T-helper 2 cell (primary cell): Measurements from ENCODE around the gene LYRM4.

Experiments
- DNase-seq, 5 experiments: peaks; one replicate each; pipeline versions ENCODE4 v3.0.0 to v3.0.0-alpha.2; 2012 to 2022
- total RNA-seq, 2 donors: gene quantifications; one replicate each; lab custom pipeline; 2026; lab: John Stamatoyannopoulos, UW

LYRM4 gene
- total RNA-seq: 8.1 to 14.3 reads per million in 2 donors

GRCh38 chr6:5260661-5261544 lies at the start of gene LYRM4, which contains the start of gene FARS2:
Gene LYRM4 (minus strand): TSS chr6:5260950. CDS start chr6:5260733, 217 bp downstream.
Gene FARS2 (plus strand): TSS chr6:5261513.
- DNase-seq: peak; percentile 84 to 92 (median 90)

DNA sequence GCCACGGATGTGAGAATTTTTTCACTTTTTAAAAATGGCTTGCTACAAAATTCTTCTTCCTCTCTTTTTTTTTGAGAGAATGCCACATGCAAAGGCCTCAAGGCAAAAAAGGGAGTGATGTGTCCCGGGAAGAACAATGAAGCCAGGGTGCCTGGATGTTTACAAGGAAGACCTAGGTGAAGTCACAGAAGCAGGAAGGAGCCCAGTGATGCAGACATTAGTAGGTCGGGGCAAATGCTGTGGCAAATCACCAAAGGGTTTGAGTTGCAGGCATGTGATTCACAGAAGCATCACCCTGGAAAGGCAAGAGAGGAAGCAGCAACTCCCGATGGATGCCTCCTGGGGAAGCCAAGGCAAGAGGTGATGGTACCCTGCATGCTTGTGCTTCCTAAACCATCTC lies 47.3 kb upstream of the LYRM4 start:
- DNase-seq: no peak

GRCh38 chr6:5307058-5307457 lies 46.3 kb upstream of the LYRM4 start:
- DNase-seq: no peak

GRCh38 chr6:5305968-5306626 lies 45.3 kb upstream of the LYRM4 start:
- DNase-seq: no peak

GRCh38 chr6:5303682-5304081 lies 42.9 kb upstream of the LYRM4 start:
- DNase-seq: no peak

GRCh38 chr6:5302995-5303622 lies 42.4 kb upstream of the LYRM4 start:
- peak; percentile 33 to 89 (median 55) for DNase-seq

DNA sequence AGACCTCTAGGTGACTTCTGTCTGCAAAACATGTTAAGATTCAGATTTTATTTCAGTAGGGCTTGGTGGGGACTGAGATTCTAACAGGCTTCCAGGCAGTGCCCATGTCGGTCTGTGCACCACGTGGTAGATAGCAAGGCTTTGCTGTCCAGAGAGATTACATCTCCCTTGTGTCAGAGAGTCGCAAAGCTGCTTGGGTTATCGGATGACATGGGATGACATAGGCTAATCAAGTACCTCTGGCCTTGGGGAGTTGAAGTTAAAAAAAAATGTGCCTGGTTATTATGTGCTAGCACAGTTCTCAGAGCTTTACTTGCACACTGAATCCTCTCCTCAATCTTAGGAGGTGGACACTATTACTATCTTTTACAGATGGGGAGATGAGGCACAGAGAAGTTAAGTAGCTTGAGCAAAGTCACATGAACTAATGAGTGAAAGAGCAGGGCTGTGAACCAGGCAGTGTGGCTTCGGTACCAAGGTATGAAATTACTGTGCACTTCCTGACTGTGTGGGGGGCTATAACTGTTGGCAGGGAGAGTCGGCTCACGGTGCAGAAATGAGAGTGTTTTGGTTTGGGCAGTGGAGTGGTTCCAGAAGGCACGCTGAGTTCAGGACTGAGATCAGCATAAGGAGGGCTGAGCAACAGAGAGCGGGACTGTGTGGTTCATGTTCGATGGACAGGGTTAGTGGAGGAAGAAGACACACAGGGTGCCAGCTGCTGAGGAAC lies 41.6 kb upstream of the LYRM4 start:
- DNase-seq: peak in 2 of 5 experiments; percentile 27 to 96

DNA sequence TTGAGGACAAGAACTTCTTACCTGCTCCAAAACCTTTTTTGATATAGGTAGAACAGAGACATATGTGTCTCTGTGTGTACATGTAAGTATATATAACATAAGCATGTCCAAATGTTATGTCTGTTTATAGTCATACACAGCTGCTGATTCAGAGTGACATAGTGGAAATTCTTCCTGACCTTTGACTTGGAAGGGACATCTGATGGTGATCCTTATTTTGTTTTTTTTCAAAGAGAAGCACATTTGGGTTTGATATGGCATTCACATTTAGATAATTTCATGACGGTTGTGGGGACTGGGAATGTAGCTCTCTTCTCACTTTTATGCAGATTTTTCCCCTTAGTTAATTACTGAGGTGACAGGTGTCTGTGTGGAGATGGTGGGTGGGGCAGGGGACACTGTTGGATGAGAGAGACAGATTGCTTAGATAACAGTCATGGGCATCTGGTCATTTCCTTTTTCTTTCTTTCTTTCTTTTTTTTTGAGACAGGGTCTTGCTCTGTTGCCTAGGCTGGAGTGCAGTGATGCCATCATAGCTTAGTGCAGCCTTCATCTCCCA lies 39.5 kb upstream of the LYRM4 start:
- no peak for DNase-seq

DNA sequence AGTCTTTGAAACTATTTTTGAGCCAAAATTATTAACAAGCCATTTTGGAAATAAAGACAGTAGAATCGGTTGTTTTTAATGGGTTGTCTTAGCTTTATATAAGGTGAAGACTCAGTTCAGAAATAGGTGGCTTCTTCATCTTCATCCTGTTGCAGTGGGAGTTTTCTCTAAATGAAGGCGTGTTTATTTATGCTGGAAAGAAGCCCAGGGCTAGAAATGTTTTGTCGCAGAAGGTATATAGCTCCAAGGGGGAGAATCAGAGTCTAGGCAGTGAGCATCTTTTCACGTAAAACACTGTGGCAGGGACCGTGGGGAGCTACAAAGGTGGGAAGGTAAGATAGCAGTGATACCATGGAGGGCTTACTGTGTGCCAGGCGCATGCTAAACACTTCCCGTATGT lies 34.9 kb upstream of the LYRM4 start:
- no peak for DNase-seq

- DNase-seq: peak in 1 of 5 experiments; percentile 61
Measured at GRCh38 chr6:5294392-5295211, 33.9 kb upstream of the LYRM4 start.

GRCh38 chr6:5293692-5294091 lies 32.9 kb upstream of the LYRM4 start:
- no peak for DNase-seq

GRCh38 chr6:5292154-5292553 lies 31.4 kb upstream of the LYRM4 start:
- no peak for DNase-seq

- DNase-seq: no peak
Measured at GRCh38 chr6:5290500-5290899, 29.8 kb upstream of the LYRM4 start.

- no peak for DNase-seq
Measured at GRCh38 chr6:5290097-5290496, 29.3 kb upstream of the LYRM4 start.

DNA sequence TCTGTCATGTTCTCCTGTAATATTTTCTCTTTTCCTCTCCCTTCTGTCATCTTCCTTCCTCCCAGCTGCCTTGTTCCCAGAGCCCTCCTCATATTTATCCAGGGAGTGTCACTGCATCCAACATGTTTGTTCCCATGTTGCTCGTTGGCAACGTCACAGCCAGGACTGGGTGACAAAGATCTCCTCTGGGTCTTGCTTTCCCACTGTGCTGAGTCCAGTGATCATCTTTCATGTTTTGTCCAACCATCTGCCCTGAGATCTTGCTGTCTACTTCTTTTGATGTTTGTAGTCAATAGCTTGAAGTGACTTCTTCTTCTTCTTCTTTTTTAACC lies 27.2 kb upstream of the LYRM4 start:
- no peak for DNase-seq

- DNase-seq: no peak
Measured at GRCh38 chr6:5287205-5287965, 26.6 kb upstream of the LYRM4 start.

- no peak for DNase-seq
Measured at GRCh38 chr6:5286780-5287179, 26.0 kb upstream of the LYRM4 start.

- no peak for DNase-seq
Measured at GRCh38 chr6:5285526-5285925, 24.8 kb upstream of the LYRM4 start.

- no peak for DNase-seq
Measured at GRCh38 chr6:5285081-5285480, 24.3 kb upstream of the LYRM4 start.

DNA sequence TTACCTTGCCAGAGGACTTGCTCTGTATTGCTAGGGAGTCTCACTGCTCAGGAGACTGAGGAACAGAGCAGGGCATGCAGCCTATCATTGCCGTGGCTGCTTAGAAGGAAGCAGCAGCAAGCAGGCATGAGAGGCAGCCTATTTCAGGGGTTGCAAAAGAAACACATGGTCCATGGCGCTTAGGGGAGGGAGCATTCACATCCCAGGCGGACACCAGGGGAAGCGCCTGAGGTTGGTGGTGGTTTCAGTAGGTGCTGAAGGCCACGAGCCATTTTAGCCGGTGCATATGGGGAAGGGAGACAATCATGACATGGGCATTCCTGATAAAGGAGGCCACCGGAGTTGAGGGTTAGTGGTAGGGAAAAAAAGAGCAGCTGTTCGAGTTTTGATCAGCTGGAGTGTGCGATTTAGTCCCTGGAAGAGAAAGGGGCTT lies 21.5 kb upstream of the LYRM4 start:
- no peak for DNase-seq

- DNase-seq: peak in 1 of 5 experiments; percentile 69
Measured at GRCh38 chr6:5280920-5281319, 20.2 kb upstream of the LYRM4 start.
